HepG2 (cell line): ENCODE results near the gene FFAR4. TPM values are rescaled to one million over a fixed set of nuclear protein-coding genes. Genes with fewer than 3 reads are reported as not detected.
A peak's percentile ranks its signal among the peaks of the same experiment; 100 is the strongest.

ENCODE experiments used
- ATAC-seq: fragments of 200-7000 bp; cut with Tn5 transposase; 3 replicates; pipeline ENCODE4 v1.9.1; 2020; ENCODE audit warnings: mild to moderate bottlenecking, moderate library complexity
- BruUV-seq: library from RNA; stranded (reverse); fragments of 400-500 nt; replicated peaks from 2 replicates; lab custom pipeline; 2021; lab: Mats Ljungman, UMichigan
- CTCF ChIA-PET: fragments of 300-600 bp; formaldehyde crosslinking; extraction: SDS; loops from one replicate; lab custom pipeline; 2021; ENCODE audit warnings: low total read pairs, inconsistent platforms, low intra/inter-chr PET ratio; lab: Yijun Ruan, JAX
- POLR2A ChIA-PET: fragments of 350-600 bp; sonication (Branson Sonifier 250); formaldehyde crosslinking; loops from one replicate; lab custom pipeline; 2020; ENCODE audit warnings: antibody characterized with exemption, inconsistent platforms; lab: Yijun Ruan, JAX
- DNase-seq: peaks from one replicate; pipeline ENCODE4 v3.0.0-alpha.2; 2015; ENCODE audit warnings: low spot score
- FAIRE-seq: peaks from 3 replicates; lab custom pipeline; 2011; peaks lifted over from hg19 to GRCh38; lab: Jason Lieb, UNC
- H2AFZ ChIP-seq: one replicate; pipeline ENCODE4 v1.6.1; 2011; ENCODE audit warnings: low read length, inconsistent platforms
- H3K27ac ChIP-seq: fragments of 300-600 bp; 3 replicates; pipeline ENCODE4 v1.8.0; 2011; ENCODE audit warnings: mixed run types, mild to moderate bottlenecking, mixed read lengths, low read length, inconsistent platforms; ENCODE audit not compliant: insufficient read depth; ENCODE audit errors: extremely low read length
- H3K27me3 ChIP-seq, 2 experiments: fragments of 200-600 bp in 1 of 2; 2 replicates in 1 of 2; 3 replicates in 1 of 2; pipeline versions ENCODE4 v1.6.0 to v1.8.0; 2011; ENCODE audit warnings: low read length in 2 of 2, mild to moderate bottlenecking in 2 of 2, moderate library complexity in 2 of 2, inconsistent platforms in 1 of 2; ENCODE audit not compliant: insufficient read depth in 2 of 2, control insufficient read depth in 1 of 2
- H3K36me3 ChIP-seq, 2 experiments: fragments of 200-600 bp in 1 of 2; replicated peaks in 1 of 2; 2 replicates in 1 of 2; 3 replicates in 1 of 2; pipeline versions ENCODE4 v1.5.1 to v1.8.0; 2011; ENCODE audit warnings: low read length in 2 of 2, inconsistent platforms in 1 of 2; ENCODE audit not compliant: insufficient read depth in 2 of 2, control insufficient read depth in 1 of 2
- H3K4me1 ChIP-seq: 2 replicates; pipeline ENCODE4 v1.5.1; 2012; ENCODE audit warnings: low read length, inconsistent platforms; ENCODE audit not compliant: insufficient read depth
- H3K4me2 ChIP-seq: 2 replicates; pipeline ENCODE4 v1.6.0; 2011; ENCODE audit warnings: low read depth, low read length, inconsistent platforms
- H3K4me3 ChIP-seq, 3 experiments: fragments of 200-600 bp in 1 of 3; sonication (generic), shearing (Covaris generic) in 1 of 3; replicated peaks in 1 of 3; 2 replicates each; pipeline ENCODE4 v1.5.1; 2011 to 2016; ENCODE audit warnings: low read length in 3 of 3, inconsistent platforms in 2 of 3, low read depth in 2 of 3, mild to moderate bottlenecking in 2 of 3, control low read depth in 1 of 3, mixed read lengths in 1 of 3; ENCODE audit not compliant: insufficient read depth in 1 of 3
- H3K79me2 ChIP-seq: one replicate; pipeline ENCODE4 v1.6.1; 2011; ENCODE audit warnings: low read length, inconsistent platforms; ENCODE audit not compliant: insufficient read depth
- H3K9ac ChIP-seq: 2 replicates; pipeline ENCODE4 v1.6.0; 2011; ENCODE audit warnings: mild to moderate bottlenecking, low read depth, low read length, inconsistent platforms; ENCODE audit not compliant: insufficient read depth
- H3K9me3 ChIP-seq: 2 replicates; pipeline ENCODE4 v1.5.1; 2012; ENCODE audit warnings: mild to moderate bottlenecking, low read length
- H4K20me1 ChIP-seq: 2 replicates; pipeline ENCODE4 v1.6.0; 2011; ENCODE audit warnings: inconsistent platforms, mild to moderate bottlenecking, low read length, moderate library complexity; ENCODE audit not compliant: insufficient read depth
- AFF4 ChIP-seq: sonication (generic); formaldehyde crosslinking; IDR thresholded peaks from 2 replicates; pipeline ENCODE4 v1.4.0; 2020; ENCODE audit warnings: missing genetic modification reagents
- FOSL2 ChIP-seq: sonication (generic); formaldehyde crosslinking; IDR thresholded peaks from 2 replicates; pipeline ENCODE4 v1.4.0; 2020; ENCODE audit warnings: missing genetic modification reagents
- KDM2A ChIP-seq: sonication (generic); formaldehyde crosslinking; IDR thresholded peaks from 2 replicates; pipeline ENCODE4 v1.4.0; 2020; ENCODE audit warnings: low read depth, missing genetic modification reagents, borderline replicate concordance
- NFE2L1 ChIP-seq: sonication (generic); formaldehyde crosslinking; IDR thresholded peaks from 2 replicates; pipeline ENCODE4 v1.4.0; 2020; ENCODE audit warnings: missing genetic modification reagents, mild to moderate bottlenecking, borderline replicate concordance
- PATZ1 ChIP-seq: sonication (generic); formaldehyde crosslinking; IDR thresholded peaks from 2 replicates; pipeline ENCODE4 v1.4.0; 2020; ENCODE audit warnings: missing genetic modification reagents
- PCBP2 ChIP-seq: fragments of 200-400 bp; formaldehyde crosslinking; optimal IDR thresholded peaks from 2 replicates; pipeline ENCODE3; 2018; ENCODE audit warnings: low read length, low read depth; ENCODE audit not compliant: poor library complexity, severe bottlenecking
- RAD21 ChIP-seq: fragments of 450-650 bp; formaldehyde crosslinking; IDR thresholded peaks from 2 replicates; pipeline ENCODE4 v1.5.0; 2020; ENCODE audit warnings: mild to moderate bottlenecking
- SMC3 ChIP-seq: IDR thresholded peaks from 2 replicates; pipeline ENCODE4 v1.6.1; 2011; ENCODE audit warnings: low read length, improper control_type of control experiment
- STAG1 ChIP-seq: sonication (generic); formaldehyde crosslinking; IDR thresholded peaks from 2 replicates; pipeline ENCODE4 v1.4.0; 2020; ENCODE audit warnings: missing genetic modification reagents
- TFAP4 ChIP-seq: sonication (generic); IDR thresholded peaks from 2 replicates; pipeline ENCODE4 v1.6.1; 2016; ENCODE audit warnings: low read depth, borderline replicate concordance
- XRCC5 ChIP-seq: fragments of 200-400 bp; formaldehyde crosslinking; optimal IDR thresholded peaks from 2 replicates; pipeline ENCODE3; 2017; ENCODE audit warnings: mild to moderate bottlenecking, low read length
- ZBTB20 ChIP-seq: sonication (generic); formaldehyde crosslinking; IDR thresholded peaks from 2 replicates; pipeline ENCODE4 v1.8.1; 2023; ENCODE audit warnings: missing genetic modification reagents, low read depth, mild to moderate bottlenecking, borderline replicate concordance
- ZNF143 ChIP-seq: sonication (generic); formaldehyde crosslinking; IDR thresholded peaks from 2 replicates; pipeline ENCODE4 v1.4.0; 2020; ENCODE audit warnings: missing genetic modification reagents
- ZNF329 ChIP-seq: sonication (generic); formaldehyde crosslinking; IDR thresholded peaks from 2 replicates; pipeline ENCODE4 v1.9.0; 2021; ENCODE audit warnings: low read depth, mild to moderate bottlenecking, missing genetic modification reagents
- whole genome bisulfite sequencing: methylation state at CpG from one replicate; pipeline ENCODE4 v1.1.6; 2017; ENCODE audit warnings: low lambda C conversion rate; 5-methylcytosine and 5-hydroxymethylcytosine counted together
- in situ Hi-C: cut with HindIII; loops from 2 replicates; pipeline ENCODE4 v1.10.0; 2017; ENCODE audit warnings: low pct_unique_long_range_greater_than_20kb; ENCODE audit not compliant: extremely low pct_ligation_motif_present
- intact Hi-C: fragments of 100-400 bp; cut with micrococcal nuclease; formaldehyde crosslinking; loops from one replicate; pipeline ENCODE4 v1.10.0; 2022; ENCODE audit not compliant: unreplicated experiment
- polyA plus RNA-seq, 8 experiments: library from polyadenylated mRNA; depleted of rRNA in 3 of 8; stranded (reverse) in 7 of 8; unstranded in 1 of 8; fragments of >200 nt; fragmentation: Illumina TruSeq in 4 of 8; extraction: Trizol in 4 of 8; gene quantifications; 2 replicates each; pipeline versions ENCODE4 v1.2.1 to v1.2.3, GENCODE V29; 2011 to 2016; ENCODE audit warnings: low read depth in 4 of 8, missing spikeins in 1 of 8, mixed read lengths in 1 of 8; ENCODE audit not compliant: insufficient read depth in 1 of 8
- total RNA-seq, 5 experiments: library from RNA; depleted of rRNA; stranded (reverse); fragments of >200 nt; fragmentation: Illumina TruSeq; extraction: Trizol; gene quantifications; 2 replicates each; pipeline ENCODE4 v1.2.3, GENCODE V29; 2016; ENCODE audit warnings: low read depth in 1 of 5

FFAR4 gene
- total and polyA plus RNA-seq, 2 of the 13 experiments (the other 11 are each of a cell fraction or from before 2014, with no cell fraction given), result 0.09 TPM; not detected in 1

GRCh38 chr10:93541402-93542357 lies 24.8 kb upstream of the FFAR4 start:
- Histone ChIP-seq H4K20me1 (no peaks in the 10 kb centered on the region), H2AFZ (no peak overlapping the region), H3K4me1 (peaks cover 16% of the 10 kb centered on the region), H3K4me2 (peak overlapping the region; percentile 62), H3K27me3 (no peaks in the 10 kb centered on the region; a peak in 1 of 5 replicates), H3K4me3 (peak overlapping the region in 1 of 3 experiments; percentile 37; a peak in 1 of 6 replicates), H3K9me3 (no peaks in the 10 kb centered on the region), H3K9ac (no peak overlapping the region), H3K79me2 (no peaks in the 10 kb centered on the region), H3K36me3 (no peaks in the 10 kb centered on the region), H3K27ac (no peak overlapping the region)
- peak; percentile 13 for DNase-seq
- intact Hi-C loops, result loop anchor here (2.0 to 10.0 kb wide), 2 partner anchors 53 to 139 kb away; no protein-coding TSS in a partner anchor
- FAIRE-seq, result peak; percentile 32
- peak; percentile 99 for ATAC-seq
- in situ Hi-C loops, result no loop called here
- ChIA-PET POLR2A (no interaction called here), CTCF (interaction anchor here (1.5 to 1.8 kb wide), 2 partner anchors 139 to 275 kb away, joined by 4 to 11 read pairs; no protein-coding TSS in a partner anchor)
- WGBS, result 34% methylated on average over 23 of the region's 23 CpGs
- no TSS peak for BruUV-seq
- TF ChIP-seq KDM2A (CRISPR knock-in tag) (peak; percentile 43; the same call in 1 of the 2 replicates), AFF4 (CRISPR knock-in tag) (no peak), ZBTB20 (CRISPR knock-in tag) (no peak), NFE2L1 (CRISPR knock-in tag) (no peak), STAG1 (CRISPR knock-in tag) (peak; percentile 81), FOSL2 (CRISPR knock-in tag) (peak; percentile 17; the same call in 1 of the 2 replicates), PCBP2 (no peak), ZNF143 (no peak), PATZ1 (CRISPR knock-in tag) (0 out of 2 replicates have a peak, but pooled peaks have one; percentile 40), TFAP4 (peak; percentile 89; the same call in 1 of the 2 replicates), ZNF329 (CRISPR knock-in tag) (no peak), RAD21 (peak; percentile 52; the same call in 1 of the 2 replicates), SMC3 (peak; percentile 25; the same call in 1 of the 2 replicates), XRCC5 (peak; percentile 37)
